ENCODE results near the gene EXOC7. TPM values are rescaled to one million over a fixed set of nuclear protein-coding genes. Genes with fewer than 3 reads are reported as not detected.

The EXOC7 gene
- total and polyA plus RNA-seq, 2 of the 8 experiments (the other 6 are each of a cell fraction or from before 2014, with no cell fraction given) = 77.1 to 92.6 TPM

- Histone ChIP-seq H3K9ac (replicated peaks in 1 of 4; ENCODE audit: extremely low read depth in 1 of 4, low read depth in 3 of 4, low read length in 3 of 4) (no peak overlapping the region), H3K23ac (ENCODE audit: insufficient read length) (no peak overlapping the region), H4K8ac (ENCODE audit: extremely low read depth, insufficient read depth, low read length) (no peak overlapping the region), H4K20me1 (replicated peaks in 1 of 2; ENCODE audit: control insufficient read depth in 1 of 2, insufficient read depth in 2 of 2, low read length in 2 of 2) (peaks cover 0 to 2% of the 10 kb centered on the region in 2 experiments), H3K36me3 (ENCODE audit: control insufficient read depth in 2 of 4, insufficient read depth in 4 of 4, low read length in 3 of 4) (peaks cover 33 to 56% (median 47%) of the 10 kb centered on the region in 4 experiments), H3K4me2 (ENCODE audit: insufficient read depth in 1 of 2, low read depth in 2 of 2, low read length in 2 of 2) (no peak overlapping the region), H4K91ac (replicated peaks; ENCODE audit: insufficient read length, low read length) (no peak overlapping the region), H2AK5ac (ENCODE audit: low read depth, low read length) (no peak overlapping the region), H3K9me3 (ENCODE audit: insufficient read depth in 2 of 2, low read depth in 1 of 2, low read length in 1 of 2) (no peaks in the 10 kb centered on the region), H3K4me3 (ENCODE audit: extremely low read depth in 1 of 4, insufficient read depth in 2 of 4, low read depth in 3 of 4, low read length in 4 of 4) (no peak overlapping the region), H2BK5ac (ENCODE audit: low read depth, low read length) (no peak overlapping the region), H3K27ac (ENCODE audit: low read depth, low read length) (no peak overlapping the region), H3K79me1 (ENCODE audit: low read depth, low read length) (no peaks in the 10 kb centered on the region), H3K4ac (replicated peaks; ENCODE audit: insufficient read length, low read depth, low read length) (no peak overlapping the region), H2BK12ac (ENCODE audit: low read depth, low read length) (no peak overlapping the region), H3K18ac (ENCODE audit: extremely low read depth, low read length) (no peak overlapping the region), H2AFZ (ENCODE audit: low read length) (no peak overlapping the region), H2BK20ac (ENCODE audit: low read length) (no peak overlapping the region), H3K79me2 (ENCODE audit: control insufficient read depth in 1 of 2, insufficient read depth in 2 of 2, low read length in 2 of 2) (peaks cover 0 to 13% of the 10 kb centered on the region in 2 experiments), H2BK15ac (ENCODE audit: low read length) (no peak overlapping the region), H3K14ac (ENCODE audit: insufficient read length) (no peak overlapping the region), H4K5ac (ENCODE audit: insufficient read length, low read depth, low read length) (no peak overlapping the region), H3K23me2 (ENCODE audit: low read depth, low read length) (no peaks in the 10 kb centered on the region), H3K27me3 (replicated peaks in 1 of 4; ENCODE audit: control insufficient read depth in 3 of 4, extremely low read depth in 1 of 4, insufficient read depth in 3 of 4, low read length in 3 of 4) (no peaks in the 10 kb centered on the region), H3K56ac (replicated peaks; ENCODE audit: insufficient read length, low read depth, low read length) (no peak overlapping the region), H3K4me1 (replicated peaks in 1 of 4; ENCODE audit: control insufficient read depth in 3 of 4, insufficient read depth in 4 of 4, low read length in 3 of 4) (0 out of 7 replicates have a peak, but pooled peaks cover 0 to 2% (median 0%) of the 10 kb centered on the region in 4 experiments), H2BK120ac (replicated peaks; ENCODE audit: low read depth, low read length) (no peak overlapping the region)
- CTCF ChIA-PET (ENCODE audit: partially characterized antibody) = interaction anchor here (0.6 to 2.4 kb wide), 3 partner anchors 51 to 187 kb away, joined by 3 to 14 read pairs (median 3); no protein-coding TSS in a partner anchor
- POLR2A ChIA-PET (ENCODE audit: partially characterized antibody) = interaction anchor here (0.8 kb wide), 1 partner anchor 17 kb away, joined by 4 read pairs; no protein-coding TSS in a partner anchor
- FAIRE-seq = no peak
- WGBS, 2 experiments (ENCODE audit: extremely low coverage in 1 of 2, insufficient coverage in 1 of 2, insufficient read length in 1 of 2, insufficient replicate concordance in 2 of 2, low coverage in 1 of 2, low lambda C conversion rate in 2 of 2, missing lambda C conversion rate in 1 of 2) = 94% methylated on average over 4 of the region's 4 CpGs; no CpG with 5 or more reads in 1 of the 2 experiments
- DNase-seq (ENCODE audit: low read depth in 1 of 2, low spot score in 2 of 2) = no peak
- no peak for TF ChIP-seq NANOG (IDR thresholded peaks at IDR 0.05; ENCODE audit: insufficient read depth, low read depth, low read length, poor library complexity, severe bottlenecking)
- no peak for TF ChIP-seq POLR2AphosphoS5 (IDR thresholded peaks at IDR 0.05; ENCODE audit: low read depth, low read length)
Observed at GRCh38 chr17:76065775-76066174, 37.8 kb downstream of the EXOC7 start.

Measured in H1 (cell line).